Measurements from ENCODE around the gene BABAM1. TPM values are rescaled to one million over a fixed set of nuclear protein-coding genes. Genes with fewer than 3 reads are reported as not detected.

The BABAM1 gene
- total and polyA plus RNA-seq, 9 donors, result 37.4 to 99.1 (median 57.9) TPM

- 90 to 92% (median 91%) methylated on average over 18 of the region's 18 CpGs for WGBS, 3 donors
- no peak for DNase-seq
- Histone ChIP-seq H3K36me3 (no peaks in the 10 kb centered on the region), H3K27me3 (no peaks in the 10 kb centered on the region), H3K4me1 (ENCODE audit: insufficient read depth) (peaks cover 6% of the 10 kb centered on the region), H3K9me3 (no peaks in the 10 kb centered on the region), H3K27ac (no peak overlapping the region), H3K4me3 (no peak overlapping the region)
- TF ChIP-seq POLR2A (IDR thresholded peaks at IDR 0.05) (no peak), CTCF (IDR thresholded peaks at IDR 0.05) (no peak), EP300 (IDR thresholded peaks at IDR 0.05) (no peak)
- intact Hi-C loops (cut with DNase I), result loop anchor here in 3 of 4 donors (10.0 kb wide), 3 partner anchors 81 to 511 kb away; partner anchors contain the start of genes HAUS8 (in 2 of the 3) and MYO9B (in 2 of the 3)
These were observed 18.3 kb downstream of the BABAM1 start for GRCh38 chr19:17285415-17286135.

DNA sequence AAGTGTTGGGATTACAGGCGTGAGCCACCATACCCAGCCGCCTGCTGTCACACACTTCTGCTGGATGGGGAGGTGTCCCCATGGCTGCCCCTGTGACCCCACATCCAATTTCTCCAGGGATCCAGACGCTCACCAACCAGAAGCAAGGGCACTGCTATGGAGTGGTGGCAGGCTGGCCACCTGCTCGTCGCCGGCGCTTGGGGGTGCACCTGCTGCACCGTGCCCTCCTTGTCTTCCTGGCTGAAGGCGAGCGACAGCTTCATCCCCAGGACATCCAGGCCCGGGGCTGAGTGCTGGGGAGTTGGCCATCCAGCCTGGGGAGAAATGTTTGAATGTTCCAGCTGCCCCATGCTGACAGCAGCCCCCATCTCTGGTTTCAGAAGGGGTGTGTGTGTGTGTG lies 19.0 kb downstream of the BABAM1 start:
- Histone ChIP-seq H3K4me3 (no peak overlapping the region), H3K27ac (no peak overlapping the region), H3K27me3 (no peaks in the 10 kb centered on the region), H3K9me3 (no peaks in the 10 kb centered on the region), H3K4me1 (ENCODE audit: insufficient read depth) (peaks cover 6% of the 10 kb centered on the region), H3K36me3 (no peaks in the 10 kb centered on the region)
- WGBS, 3 donors, result 91 to 93% (median 91%) methylated on average over 11 of the region's 11 CpGs
- TF ChIP-seq EP300 (IDR thresholded peaks at IDR 0.05) (no peak), POLR2A (IDR thresholded peaks at IDR 0.05) (no peak), CTCF (IDR thresholded peaks at IDR 0.05) (no peak)
- intact Hi-C loops (cut with DNase I), result loop anchor here in 3 of 4 donors (10.0 kb wide), 3 partner anchors 81 to 511 kb away; partner anchors contain the start of genes HAUS8 (in 2 of the 3) and MYO9B (in 2 of the 3)
- no peak for DNase-seq

DNA sequence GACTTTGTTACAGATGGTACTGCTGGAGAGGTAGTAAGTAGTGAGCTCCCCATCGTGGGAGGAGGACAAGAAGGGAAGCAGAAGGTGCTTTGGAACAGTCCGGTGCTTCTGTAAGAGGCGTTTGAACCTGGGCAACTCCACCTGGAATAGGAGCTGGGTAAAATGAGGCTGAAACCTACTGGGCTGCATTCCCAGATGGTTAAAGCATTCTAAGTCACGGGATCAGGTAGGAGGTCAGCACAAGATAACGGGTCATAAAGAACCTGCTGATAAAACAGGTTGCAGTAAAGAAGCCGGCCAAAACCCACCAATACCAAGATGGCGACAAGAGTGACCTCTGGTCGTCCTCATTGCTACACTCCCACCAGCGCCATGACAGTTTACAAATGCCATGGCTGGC lies 19.5 kb downstream of the BABAM1 start:
- 80 to 89% (median 83%) methylated on average over 9 of the region's 9 CpGs for WGBS, 3 donors
- TF ChIP-seq POLR2A (IDR thresholded peaks at IDR 0.05) (no peak), CTCF (IDR thresholded peaks at IDR 0.05) (no peak), EP300 (IDR thresholded peaks at IDR 0.05) (no peak)
- Histone ChIP-seq H3K4me3 (no peak overlapping the region), H3K36me3 (no peaks in the 10 kb centered on the region), H3K27me3 (no peaks in the 10 kb centered on the region), H3K27ac (no peak overlapping the region), H3K4me1 (ENCODE audit: insufficient read depth) (peaks cover 4% of the 10 kb centered on the region), H3K9me3 (no peaks in the 10 kb centered on the region)
- intact Hi-C loops (cut with DNase I), result loop anchor here in 3 of 4 donors (10.0 kb wide), 3 partner anchors 82 to 512 kb away; partner anchors contain the start of genes HAUS8 (in 2 of the 3) and MYO9B (in 2 of the 3)
- DNase-seq, result no peak

- intact Hi-C loops (cut with DNase I), result loop anchor here in 3 of 4 donors (10.0 kb wide), 3 partner anchors 85 to 515 kb away; partner anchors contain the start of genes HAUS8 (in 2 of the 3) and MYO9B (in 2 of the 3)
- H3K4me1 ChIP-seq (ENCODE audit: insufficient read depth), result peaks cover 2% of the 10 kb centered on the region
- H3K27me3 ChIP-seq, result no peaks in the 10 kb centered on the region
- no peaks in the 10 kb centered on the region for H3K9me3 ChIP-seq
- 10 to 16% (median 12%) methylated on average over 22 of the region's 22 CpGs for WGBS, 3 donors
- H3K4me3 ChIP-seq, result no peak overlapping the region
- peak; percentile 60 to 75 (median 68) for DNase-seq
- H3K36me3 ChIP-seq, result no peaks in the 10 kb centered on the region
- no peak overlapping the region for H3K27ac ChIP-seq
- TF ChIP-seq CTCF (IDR thresholded peaks at IDR 0.05) (no peak), EP300 (IDR thresholded peaks at IDR 0.05) (no peak), POLR2A (IDR thresholded peaks at IDR 0.05) (no peak)
These were observed 22.2 kb downstream of the BABAM1 start for GRCh38 chr19:17289489-17289888.

All from ovary (tissue), 9 donors.